Tibial artery (tissue), 4 donors: ENCODE results near the gene FAM221A.

Source experiments
- DNase-seq, 2 donors: peaks; one replicate each; pipeline ENCODE4 v3.0.0-alpha.2; 2019
- H3K27ac ChIP-seq, 2 donors: fragments of 200-600 bp; sonication (generic) in 1 of 2; 1 replicate in 1 of 2; 2 replicates in 1 of 2; pipeline ENCODE4 v1.5.1; 2018 to 2019; ENCODE audit warnings: mild to moderate bottlenecking in 1 of 2
- H3K27me3 ChIP-seq, 2 donors: fragments of 200-600 bp; sonication (generic) in 1 of 2; one replicate each; pipeline versions ENCODE4 v1.5.1 to v1.6.0; 2016 to 2019
- H3K36me3 ChIP-seq, 3 donors: fragments of 200-600 bp; sonication (generic) in 2 of 3; one replicate each; pipeline ENCODE4 v1.5.1; 2016 to 2019; ENCODE audit warnings: mild to moderate bottlenecking in 2 of 3
- H3K4me1 ChIP-seq, 4 donors: fragments of 200-600 bp; sonication (generic) in 2 of 4; 1 replicate in 3 of 4; 2 replicates in 1 of 4; pipeline ENCODE4 v1.5.1; 2016 to 2019
- H3K4me3 ChIP-seq, 2 donors: fragments of 200-600 bp; sonication (generic) in 1 of 2; 1 replicate in 1 of 2; 2 replicates in 1 of 2; pipeline ENCODE4 v1.5.1; 2018 to 2019; ENCODE audit warnings: mild to moderate bottlenecking in 2 of 2
- H3K9me3 ChIP-seq, 3 donors: fragments of 200-600 bp; sonication (generic) in 1 of 3; one replicate each; pipeline ENCODE4 v1.5.1; 2016 to 2019
- intact Hi-C: fragments of 100-400 bp; cut with DNase I; formaldehyde crosslinking; loops from one replicate; pipeline ENCODE4 v1.15.0; 2023; ENCODE audit warnings: low total_unique reads
- TF ChIP-seq, protein P1 (sequence below), 2 experiments: fragments of 200-600 bp in 1 of 2; fragments of 450-650 bp in 1 of 2; IDR thresholded peaks; one replicate each; pipeline ENCODE4 v1.5.1; 2017 to 2019; ENCODE audit warnings: antibody characterized with exemption in 2 of 2, mild to moderate bottlenecking in 1 of 2, moderate library complexity in 1 of 2

Gene FAM221A

DNA sequence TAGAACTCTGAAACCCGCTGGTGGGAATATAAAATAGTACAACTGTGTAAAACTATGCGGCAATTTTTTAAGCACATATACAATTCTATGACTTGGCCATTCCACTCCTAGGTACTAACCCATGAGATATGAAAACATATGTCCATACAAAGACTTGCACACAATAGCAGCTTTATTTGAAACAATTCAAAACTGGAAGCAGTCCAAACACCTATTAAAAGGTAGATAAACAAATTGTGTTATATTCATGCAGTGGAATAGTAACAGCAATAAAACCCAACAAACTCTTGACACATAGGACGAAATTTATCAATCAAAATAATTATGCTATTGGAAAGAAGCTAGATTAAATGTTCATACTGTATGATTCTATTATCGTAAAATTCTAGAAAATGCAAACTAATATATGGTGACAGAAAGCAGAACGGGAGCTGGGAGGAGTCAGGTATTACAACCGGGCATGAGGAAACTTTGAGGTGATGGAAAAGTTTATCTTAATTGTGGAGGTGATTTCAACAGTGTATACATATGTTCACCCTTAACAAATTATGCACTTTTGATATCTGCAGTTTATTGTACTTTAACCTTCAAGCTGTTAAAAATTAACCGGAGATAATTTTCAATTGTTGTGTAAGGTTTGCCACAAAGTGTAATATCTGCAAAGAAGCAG lies 29.2 kb downstream of the FAM221A start:
- peaks cover 0 to 11% (median 0%) of the 10 kb centered on the region in 3 donors for H3K9me3 ChIP-seq
- intact Hi-C loops: no loop called here
- no peak overlapping the region for H3K27ac ChIP-seq
- TF ChIP-seq, protein P1, sequence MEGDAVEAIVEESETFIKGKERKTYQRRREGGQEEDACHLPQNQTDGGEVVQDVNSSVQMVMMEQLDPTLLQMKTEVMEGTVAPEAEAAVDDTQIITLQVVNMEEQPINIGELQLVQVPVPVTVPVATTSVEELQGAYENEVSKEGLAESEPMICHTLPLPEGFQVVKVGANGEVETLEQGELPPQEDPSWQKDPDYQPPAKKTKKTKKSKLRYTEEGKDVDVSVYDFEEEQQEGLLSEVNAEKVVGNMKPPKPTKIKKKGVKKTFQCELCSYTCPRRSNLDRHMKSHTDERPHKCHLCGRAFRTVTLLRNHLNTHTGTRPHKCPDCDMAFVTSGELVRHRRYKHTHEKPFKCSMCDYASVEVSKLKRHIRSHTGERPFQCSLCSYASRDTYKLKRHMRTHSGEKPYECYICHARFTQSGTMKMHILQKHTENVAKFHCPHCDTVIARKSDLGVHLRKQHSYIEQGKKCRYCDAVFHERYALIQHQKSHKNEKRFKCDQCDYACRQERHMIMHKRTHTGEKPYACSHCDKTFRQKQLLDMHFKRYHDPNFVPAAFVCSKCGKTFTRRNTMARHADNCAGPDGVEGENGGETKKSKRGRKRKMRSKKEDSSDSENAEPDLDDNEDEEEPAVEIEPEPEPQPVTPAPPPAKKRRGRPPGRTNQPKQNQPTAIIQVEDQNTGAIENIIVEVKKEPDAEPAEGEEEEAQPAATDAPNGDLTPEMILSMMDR (IDR thresholded peaks at IDR 0.05): no peak
- no peak for DNase-seq
- no peak overlapping the region for H3K4me3 ChIP-seq
- no peaks in the 10 kb centered on the region for H3K27me3 ChIP-seq
- peaks cover 15 to 18% (median 17%) of the 10 kb centered on the region in 3 donors for H3K36me3 ChIP-seq
- H3K4me1 ChIP-seq: no peaks in the 10 kb centered on the region

DNA sequence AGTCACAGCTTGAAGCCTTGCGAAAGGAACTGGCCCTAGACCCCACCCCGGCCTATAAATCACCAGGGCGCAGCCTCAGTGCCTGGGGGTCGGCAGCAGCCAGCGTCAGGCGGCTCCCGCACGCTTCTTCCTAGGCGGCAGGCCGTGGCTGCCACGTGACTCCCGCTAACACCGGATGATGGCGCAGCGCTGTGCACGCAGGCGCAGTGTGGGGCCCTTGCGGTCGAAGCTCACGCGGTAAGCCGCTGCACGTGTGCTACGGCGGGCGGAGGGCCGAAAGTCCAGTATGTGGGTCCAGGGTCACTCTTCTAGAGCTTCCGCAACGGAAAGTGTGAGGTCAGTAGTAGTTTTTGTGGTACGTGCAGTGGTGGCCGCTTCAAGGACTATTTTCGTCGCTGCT lies 30.0 kb downstream of the FAM221A start, which contains the start of gene STK31:
Gene STK31, plus strand, starts transcription at position 220 of the 400 bp plus-strand sequence. Its CDS starts 67 bp downstream, at position 287.
- Histone ChIP-seq H3K4me1 (no peaks in the 10 kb centered on the region), H3K36me3 (peaks cover 7 to 11% (median 11%) of the 10 kb centered on the region in 3 donors), H3K9me3 (peaks cover 0 to 11% (median 0%) of the 10 kb centered on the region in 3 donors), H3K4me3 (no peak within 1 kb of the TSS), H3K27me3 (no peaks in the 10 kb centered on the region), H3K27ac (no peak within 1 kb of the TSS)
- TF ChIP-seq, protein P1 (IDR thresholded peaks at IDR 0.05): no peak
- DNase-seq: no peak
- intact Hi-C loops: loop anchor here (5.0 kb wide), 1 partner anchor 138 kb away; no protein-coding TSS in a partner anchor

DNA sequence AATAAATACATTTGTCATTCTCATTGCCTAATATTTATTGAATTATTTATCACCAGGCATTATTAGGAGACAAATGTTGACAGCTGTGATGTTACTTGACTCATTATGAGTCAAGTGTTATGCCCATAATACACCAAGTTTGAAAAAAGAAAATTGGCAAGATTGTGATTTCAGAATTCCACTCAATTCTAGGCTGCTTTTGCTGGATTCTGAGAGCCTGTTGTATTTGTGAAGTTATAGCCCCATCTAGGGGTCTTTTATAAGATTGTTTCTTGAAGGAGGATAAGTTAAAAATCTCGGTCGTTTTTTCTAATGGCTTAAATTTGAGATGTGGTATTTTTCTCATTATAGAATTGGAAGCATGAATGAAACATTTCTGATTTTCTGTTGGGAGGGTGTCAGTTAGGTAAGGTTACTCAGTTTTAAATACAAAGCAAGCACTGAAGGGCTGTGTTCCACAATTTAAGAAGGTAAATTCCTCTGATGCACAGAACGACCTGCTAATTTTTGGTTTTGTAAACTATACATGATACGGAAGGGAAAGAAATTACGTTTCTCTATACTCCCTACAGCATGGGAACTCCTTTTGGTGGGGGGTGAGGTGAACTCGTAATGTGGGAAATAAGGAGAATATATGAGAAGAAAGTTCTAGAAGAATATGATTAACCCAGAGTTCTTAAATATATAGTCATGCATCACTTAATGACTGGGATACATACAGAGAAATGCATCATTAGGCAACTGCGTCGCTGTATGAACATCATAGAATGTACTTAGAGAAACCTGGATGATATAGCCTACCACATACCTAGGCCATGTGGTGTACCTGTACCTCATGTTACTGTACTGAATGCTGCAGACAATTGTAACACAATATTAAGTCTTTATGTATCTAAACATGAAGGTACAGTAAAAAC lies 32.6 kb downstream of the FAM221A start:
- Histone ChIP-seq H3K36me3 (no peaks in the 10 kb centered on the region), H3K27ac (no peak overlapping the region), H3K4me1 (no peaks in the 10 kb centered on the region), H3K9me3 (no peaks in the 10 kb centered on the region), H3K27me3 (no peaks in the 10 kb centered on the region), H3K4me3 (no peak overlapping the region)
- TF ChIP-seq, protein P1 (IDR thresholded peaks at IDR 0.05): peak; percentile 55 to 80
- intact Hi-C loops: loop anchor here (5.0 kb wide), 1 partner anchor 140 kb away; no protein-coding TSS in a partner anchor
- DNase-seq: no peak

DNA sequence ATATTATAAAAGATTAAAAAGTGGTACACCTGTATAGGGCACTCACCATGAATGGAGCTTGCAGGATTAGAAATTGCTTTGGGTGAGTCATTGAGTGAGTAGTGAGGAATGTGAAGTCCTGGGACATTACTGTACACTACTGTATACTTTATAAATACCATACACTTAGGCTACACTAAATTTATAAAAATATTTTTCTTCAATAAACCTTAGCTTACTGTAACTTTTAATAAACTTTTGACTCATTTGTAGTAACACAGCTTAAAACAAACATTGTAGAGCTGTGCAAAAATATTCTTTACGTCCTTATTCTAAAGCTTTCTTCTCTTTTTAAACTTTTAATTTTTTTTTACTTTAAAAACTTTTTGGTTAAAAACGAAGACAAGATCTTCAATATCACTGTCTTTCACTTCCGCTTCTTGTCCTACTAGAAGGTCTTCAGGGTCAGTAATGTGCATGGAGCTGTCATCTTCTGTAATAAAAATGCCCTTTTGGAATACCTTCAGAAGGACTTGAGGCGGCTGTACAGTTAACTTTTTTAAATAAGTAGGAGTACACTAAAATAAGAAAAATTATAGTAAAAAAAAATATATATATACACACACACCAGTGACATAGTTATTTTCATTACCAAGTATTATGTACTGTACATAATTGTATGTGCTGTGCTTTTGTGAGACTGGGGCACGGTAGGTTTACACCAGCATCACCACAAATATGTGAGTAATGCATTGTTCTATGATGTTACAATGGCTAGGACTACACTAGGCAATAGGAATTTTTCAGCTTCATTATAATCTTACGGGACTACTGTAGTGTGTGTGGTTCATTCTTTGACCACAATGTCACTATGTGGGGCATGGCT lies 33.5 kb downstream of the FAM221A start:
- no peaks in the 10 kb centered on the region for H3K4me1 ChIP-seq
- no peak overlapping the region for H3K4me3 ChIP-seq
- no peaks in the 10 kb centered on the region for H3K36me3 ChIP-seq
- no peaks in the 10 kb centered on the region for H3K9me3 ChIP-seq
- intact Hi-C loops: loop anchor here (5.0 kb wide), 1 partner anchor 141 kb away; no protein-coding TSS in a partner anchor
- no peak for DNase-seq
- TF ChIP-seq, protein P1 (IDR thresholded peaks at IDR 0.05): no peak
- H3K27ac ChIP-seq: no peak overlapping the region
- H3K27me3 ChIP-seq: no peaks in the 10 kb centered on the region

DNA sequence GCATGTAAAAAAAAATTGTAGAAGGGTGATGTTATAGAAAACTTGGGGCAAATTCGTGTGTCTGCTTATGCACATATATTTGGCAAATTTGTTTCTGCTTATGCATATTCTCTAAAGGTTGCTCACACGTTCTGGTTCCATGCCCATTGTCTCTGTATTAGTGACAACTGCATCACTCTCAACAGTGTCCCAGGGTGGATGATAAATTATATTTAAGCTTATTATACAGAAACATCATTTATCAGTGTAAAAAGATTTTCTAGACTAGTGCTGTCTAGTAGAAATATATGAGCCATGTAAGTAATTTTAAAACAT lies 34.1 kb downstream of the FAM221A start:
- Histone ChIP-seq H3K9me3 (no peaks in the 10 kb centered on the region), H3K36me3 (no peaks in the 10 kb centered on the region), H3K4me1 (no peaks in the 10 kb centered on the region), H3K4me3 (no peak overlapping the region), H3K27ac (no peak overlapping the region), H3K27me3 (no peaks in the 10 kb centered on the region)
- TF ChIP-seq, protein P1 (IDR thresholded peaks at IDR 0.05): no peak
- intact Hi-C loops: loop anchor here (5.0 kb wide), 1 partner anchor 142 kb away; no protein-coding TSS in a partner anchor
- no peak for DNase-seq
